Adrenal gland (tissue), 5 donors: ENCODE data around the gene HSPA9.

Experiments
- POLR2A ChIP-seq, 2 donors: fragments of 450-650 bp; IDR thresholded peaks; one replicate each; pipeline ENCODE4 v1.6.1; 2017; ENCODE audit warnings: antibody characterized with exemption in 2 of 2, mild to moderate bottlenecking in 2 of 2, moderate library complexity in 1 of 2
- TF ChIP-seq, protein P1 (sequence below), 6 experiments: fragments of 450-650 bp in 4 of 6; fragments of 200-600 bp in 2 of 6; sonication (generic) in 1 of 6; IDR thresholded peaks; 1 replicate in 5 of 6; 2 replicates in 1 of 6; pipeline versions ENCODE4 v1.5.1 to v1.8.0; 2016 to 2021; ENCODE audit warnings: antibody characterized with exemption in 6 of 6, mild to moderate bottlenecking in 2 of 6, moderate library complexity in 1 of 6
- donor health status: DM: no; HTN: no; CAD: no.

GRCh38 chr5:138615461-138615860 is 40.3 kb upstream of the HSPA9 start:
- TF ChIP-seq POLR2A (IDR thresholded peaks at IDR 0.05): no peak
- TF ChIP-seq, protein P1, sequence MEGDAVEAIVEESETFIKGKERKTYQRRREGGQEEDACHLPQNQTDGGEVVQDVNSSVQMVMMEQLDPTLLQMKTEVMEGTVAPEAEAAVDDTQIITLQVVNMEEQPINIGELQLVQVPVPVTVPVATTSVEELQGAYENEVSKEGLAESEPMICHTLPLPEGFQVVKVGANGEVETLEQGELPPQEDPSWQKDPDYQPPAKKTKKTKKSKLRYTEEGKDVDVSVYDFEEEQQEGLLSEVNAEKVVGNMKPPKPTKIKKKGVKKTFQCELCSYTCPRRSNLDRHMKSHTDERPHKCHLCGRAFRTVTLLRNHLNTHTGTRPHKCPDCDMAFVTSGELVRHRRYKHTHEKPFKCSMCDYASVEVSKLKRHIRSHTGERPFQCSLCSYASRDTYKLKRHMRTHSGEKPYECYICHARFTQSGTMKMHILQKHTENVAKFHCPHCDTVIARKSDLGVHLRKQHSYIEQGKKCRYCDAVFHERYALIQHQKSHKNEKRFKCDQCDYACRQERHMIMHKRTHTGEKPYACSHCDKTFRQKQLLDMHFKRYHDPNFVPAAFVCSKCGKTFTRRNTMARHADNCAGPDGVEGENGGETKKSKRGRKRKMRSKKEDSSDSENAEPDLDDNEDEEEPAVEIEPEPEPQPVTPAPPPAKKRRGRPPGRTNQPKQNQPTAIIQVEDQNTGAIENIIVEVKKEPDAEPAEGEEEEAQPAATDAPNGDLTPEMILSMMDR (IDR thresholded peaks at IDR 0.05): no peak
